ENCODE results near the gene ALPI. TPM values are rescaled to one million over a fixed set of nuclear protein-coding genes. Genes with fewer than 3 reads are reported as not detected.

ALPI gene
- total RNA-seq, 5 donors from 2014 or later (not counting 1 experiment from before 2014, with no cell fraction given) = not detected

GRCh38 chr2:232483923-232484627 lies 28.1 kb downstream of the ALPI start:
- Mint-ChIP-seq H3K27me3 (peaks cover 18 to 43% of the 10 kb centered on the region in 2 donors), H3K4me3 (peak overlapping the region in 1 of 3 donors; percentile 58)

GRCh38 chr2:232484628-232485347 lies 28.8 kb downstream of the ALPI start:
- H3K36me3 Mint-ChIP-seq = no peaks in the 10 kb centered on the region
- no peaks in the 10 kb centered on the region for H3K9me3 Mint-ChIP-seq
- Histone ChIP-seq H3K4me3 (ENCODE audit: control insufficient read depth in 1 of 2, extremely low read depth in 1 of 2, low read length in 1 of 2) (no peak overlapping the region), H3K9me3 (no peaks in the 10 kb centered on the region), H3K4me1 (ENCODE audit: control insufficient read depth in 1 of 2, extremely low read depth in 1 of 2, insufficient read depth in 2 of 2, low read length in 2 of 2) (peaks cover 0 to 10% of the 10 kb centered on the region in 2 experiments), H3K27ac (ENCODE audit: low read length) (no peak overlapping the region), H3K36me3 (ENCODE audit: control insufficient read depth in 2 of 2, extremely low read depth in 1 of 2, insufficient read depth in 1 of 2, low read length in 1 of 2) (no peaks in the 10 kb centered on the region), H3K27me3 (replicated peaks in 1 of 2; ENCODE audit: control insufficient read depth in 2 of 2, extremely low read depth in 1 of 2, insufficient read depth in 2 of 2, low read length in 1 of 2) (peaks cover 0 to 61% of the 10 kb centered on the region in 2 experiments)
- H3K27me3 Mint-ChIP-seq = peaks cover 20 to 50% of the 10 kb centered on the region in 2 donors
- DNase-seq (no peak), ATAC-seq (replicated peaks in 1 of 4) (no peak)
- POLR2A ChIA-PET = no interaction called here
- H3K4me1 Mint-ChIP-seq = peaks cover 0 to 16% (median 12%) of the 10 kb centered on the region in 3 donors
- 83% methylated on average over 12 of the region's 12 CpGs for WGBS (ENCODE audit: insufficient coverage)
- CTCF ChIA-PET = no interaction called here
- no peak overlapping the region for H3K27ac Mint-ChIP-seq
- H3K4me3 Mint-ChIP-seq = peak overlapping the region; percentile 28 to 58 (median 53)

More at GRCh38 chr2:232483923-232484627, 28.1 kb downstream of the ALPI start:
- Mint-ChIP-seq H3K36me3 (no peaks in the 10 kb centered on the region), H3K4me1 (peaks cover 0 to 14% (median 12%) of the 10 kb centered on the region in 3 donors), H3K27ac (no peak overlapping the region), H3K9me3 (no peaks in the 10 kb centered on the region)
- 89% methylated on average over 19 of the region's 19 CpGs for WGBS (ENCODE audit: insufficient coverage)
- Histone ChIP-seq H3K27ac (ENCODE audit: low read length) (no peak overlapping the region), H3K36me3 (ENCODE audit: control insufficient read depth in 2 of 2, extremely low read depth in 1 of 2, insufficient read depth in 1 of 2, low read length in 1 of 2) (no peaks in the 10 kb centered on the region), H3K4me3 (ENCODE audit: control insufficient read depth in 1 of 2, extremely low read depth in 1 of 2, low read length in 1 of 2) (no peak overlapping the region), H3K9me3 (no peaks in the 10 kb centered on the region), H3K4me1 (ENCODE audit: control insufficient read depth in 1 of 2, extremely low read depth in 1 of 2, insufficient read depth in 2 of 2, low read length in 2 of 2) (peaks cover 0 to 10% of the 10 kb centered on the region in 2 experiments), H3K27me3 (replicated peaks in 1 of 2; ENCODE audit: control insufficient read depth in 2 of 2, extremely low read depth in 1 of 2, insufficient read depth in 2 of 2, low read length in 1 of 2) (peaks cover 0 to 61% of the 10 kb centered on the region in 2 experiments)
- ATAC-seq (replicated peaks in 1 of 4) = no peak
- ChIA-PET POLR2A (no interaction called here), CTCF (no interaction called here)
- no peak for DNase-seq

- WGBS (ENCODE audit: insufficient coverage) = 11% methylated on average over 15 of the region's 22 CpGs
- no peaks in the 10 kb centered on the region for H3K9me3 ChIP-seq
- CTCF ChIA-PET = no interaction called here
- no peak overlapping the region for H3K4me3 ChIP-seq (ENCODE audit: control insufficient read depth in 1 of 2, extremely low read depth in 1 of 2, low read length in 1 of 2)
- peaks cover 0 to 10% of the 10 kb centered on the region in 2 experiments for H3K4me1 ChIP-seq (ENCODE audit: control insufficient read depth in 1 of 2, extremely low read depth in 1 of 2, insufficient read depth in 2 of 2, low read length in 2 of 2)
- H3K4me1 Mint-ChIP-seq = peaks cover 0 to 16% (median 12%) of the 10 kb centered on the region in 3 donors
- H3K9me3 Mint-ChIP-seq = no peaks in the 10 kb centered on the region
- POLR2A ChIA-PET = no interaction called here
- no peaks in the 10 kb centered on the region for H3K36me3 Mint-ChIP-seq
- no peak overlapping the region for H3K27ac ChIP-seq (ENCODE audit: low read length)
- DNase-seq (no peak), ATAC-seq (replicated peaks in 1 of 4) (no peak)
- peak overlapping the region; percentile 28 to 58 (median 53) for H3K4me3 Mint-ChIP-seq
- no peaks in the 10 kb centered on the region for H3K36me3 ChIP-seq (ENCODE audit: control insufficient read depth in 2 of 2, extremely low read depth in 1 of 2, insufficient read depth in 1 of 2, low read length in 1 of 2)
- H3K27me3 Mint-ChIP-seq = peaks cover 23 to 56% of the 10 kb centered on the region in 2 donors
- peaks cover 0 to 65% of the 10 kb centered on the region in 2 experiments for H3K27me3 ChIP-seq (replicated peaks in 1 of 2; ENCODE audit: control insufficient read depth in 2 of 2, extremely low read depth in 1 of 2, insufficient read depth in 2 of 2, low read length in 1 of 2)
- H3K27ac Mint-ChIP-seq = no peak overlapping the region
These were observed 29.4 kb downstream of the ALPI start for GRCh38 chr2:232485348-232485756.

GRCh38 chr2:232485757-232486557 lies 30.0 kb downstream of the ALPI start:
- H3K36me3 ChIP-seq (ENCODE audit: control insufficient read depth in 2 of 2, extremely low read depth in 1 of 2, insufficient read depth in 1 of 2, low read length in 1 of 2) = no peaks in the 10 kb centered on the region
- Mint-ChIP-seq H3K4me3 (peak overlapping the region in 1 of 3 donors; percentile 58), H3K4me1 (peaks cover 0 to 16% (median 12%) of the 10 kb centered on the region in 3 donors), H3K27ac (no peak overlapping the region), H3K27me3 (peaks cover 25 to 57% of the 10 kb centered on the region in 2 donors), H3K36me3 (no peaks in the 10 kb centered on the region), H3K9me3 (no peaks in the 10 kb centered on the region)
- peaks cover 0 to 10% of the 10 kb centered on the region in 2 experiments for H3K4me1 ChIP-seq (ENCODE audit: control insufficient read depth in 1 of 2, extremely low read depth in 1 of 2, insufficient read depth in 2 of 2, low read length in 2 of 2)
- no peak overlapping the region for H3K27ac ChIP-seq (ENCODE audit: low read length)
- POLR2A ChIA-PET = no interaction called here
- peaks cover 0 to 68% of the 10 kb centered on the region in 2 experiments for H3K27me3 ChIP-seq (replicated peaks in 1 of 2; ENCODE audit: control insufficient read depth in 2 of 2, extremely low read depth in 1 of 2, insufficient read depth in 2 of 2, low read length in 1 of 2)
- ATAC-seq (replicated peaks in 1 of 4) = no peak
- no peaks in the 10 kb centered on the region for H3K9me3 ChIP-seq
- CTCF ChIA-PET = no interaction called here
- 7% methylated on average over 111 of the region's 111 CpGs for WGBS (ENCODE audit: insufficient coverage)
- H3K4me3 ChIP-seq (ENCODE audit: control insufficient read depth in 1 of 2, extremely low read depth in 1 of 2, low read length in 1 of 2) = no peak overlapping the region
- no peak for DNase-seq

- WGBS (ENCODE audit: insufficient coverage) = 7% methylated on average over 63 of the region's 74 CpGs
- no peaks in the 10 kb centered on the region for H3K36me3 Mint-ChIP-seq
- DNase-seq = no peak
These were observed 30.8 kb downstream of the ALPI start for GRCh38 chr2:232486558-232487384.

More at GRCh38 chr2:232486558-232487384, 30.8 kb downstream of the ALPI start:
- POLR2A ChIA-PET = no interaction called here
- Histone ChIP-seq H3K36me3 (ENCODE audit: control insufficient read depth in 2 of 2, extremely low read depth in 1 of 2, insufficient read depth in 1 of 2, low read length in 1 of 2) (no peaks in the 10 kb centered on the region), H3K27me3 (replicated peaks in 1 of 2; ENCODE audit: control insufficient read depth in 2 of 2, extremely low read depth in 1 of 2, insufficient read depth in 2 of 2, low read length in 1 of 2) (peaks cover 0 to 69% of the 10 kb centered on the region in 2 experiments), H3K9me3 (no peaks in the 10 kb centered on the region), H3K4me1 (ENCODE audit: control insufficient read depth in 1 of 2, extremely low read depth in 1 of 2, insufficient read depth in 2 of 2, low read length in 2 of 2) (peaks cover 0 to 10% of the 10 kb centered on the region in 2 experiments), H3K4me3 (ENCODE audit: control insufficient read depth in 1 of 2, extremely low read depth in 1 of 2, low read length in 1 of 2) (peak overlapping the region in 1 of 2 donors; percentile 11), H3K27ac (ENCODE audit: low read length) (no peak overlapping the region)
- CTCF ChIA-PET = no interaction called here
- peaks cover 0 to 16% (median 12%) of the 10 kb centered on the region in 3 donors for H3K4me1 Mint-ChIP-seq
- peaks cover 29 to 58% of the 10 kb centered on the region in 2 donors for H3K27me3 Mint-ChIP-seq
- no peak for ATAC-seq (replicated peaks in 1 of 4)
- H3K27ac Mint-ChIP-seq = no peak overlapping the region
- peak overlapping the region in 2 of 3 donors; percentile 17 to 49 for H3K4me3 Mint-ChIP-seq
- H3K9me3 Mint-ChIP-seq = no peaks in the 10 kb centered on the region
